Lower leg skin (tissue), 4 donors: ENCODE data around the gene ST6GALNAC5. TPM values are rescaled to one million over a fixed set of nuclear protein-coding genes. Genes with fewer than 3 reads are reported as not detected.

Source experiments
- DNase-seq, 2 donors: peaks; one replicate each; pipeline ENCODE4 v3.0.0-alpha.2; 2019; ENCODE audit warnings: low spot score in 2 of 2
- H3K4me3 ChIP-seq: fragments of 200-600 bp; sonication (generic); 2 replicates; pipeline ENCODE4 v1.5.1; 2017; ENCODE audit warnings: mild to moderate bottlenecking, low read depth; ENCODE audit not compliant: poor library complexity, severe bottlenecking
- POLR2A ChIP-seq, 2 donors: fragments of 450-650 bp; IDR thresholded peaks; one replicate each; pipeline ENCODE4 v1.6.1; 2016 to 2017; ENCODE audit warnings: antibody characterized with exemption in 2 of 2, mild to moderate bottlenecking in 1 of 2, moderate library complexity in 1 of 2
- WGBS, 2 donors: methylation state at CpG; one replicate each; pipeline ENCODE4 v1.1.5; 2018; 5-methylcytosine and 5-hydroxymethylcytosine counted together
- intact Hi-C: fragments of 100-400 bp; cut with DNase I; formaldehyde crosslinking; loops from one replicate; pipeline ENCODE4 v1.15.0; 2023; ENCODE audit warnings: low total_unique reads
- total RNA-seq, 4 donors: library from RNA; depleted of rRNA; stranded (reverse); fragments of >200 nt; gene quantifications; one replicate each; pipeline ENCODE4 v1.1.0, GENCODE V29; 2016
- TF ChIP-seq, protein P1 (sequence below), 3 donors: fragments of 450-650 bp; IDR thresholded peaks; one replicate each; pipeline ENCODE4 v1.5.1; 2016; ENCODE audit warnings: antibody characterized with exemption in 3 of 3, mild to moderate bottlenecking in 3 of 3, moderate library complexity in 2 of 3

The ST6GALNAC5 gene
- total RNA-seq, 4 donors from 2014 or later, result 1.2 to 4.7 (median 3.5) TPM

DNA sequence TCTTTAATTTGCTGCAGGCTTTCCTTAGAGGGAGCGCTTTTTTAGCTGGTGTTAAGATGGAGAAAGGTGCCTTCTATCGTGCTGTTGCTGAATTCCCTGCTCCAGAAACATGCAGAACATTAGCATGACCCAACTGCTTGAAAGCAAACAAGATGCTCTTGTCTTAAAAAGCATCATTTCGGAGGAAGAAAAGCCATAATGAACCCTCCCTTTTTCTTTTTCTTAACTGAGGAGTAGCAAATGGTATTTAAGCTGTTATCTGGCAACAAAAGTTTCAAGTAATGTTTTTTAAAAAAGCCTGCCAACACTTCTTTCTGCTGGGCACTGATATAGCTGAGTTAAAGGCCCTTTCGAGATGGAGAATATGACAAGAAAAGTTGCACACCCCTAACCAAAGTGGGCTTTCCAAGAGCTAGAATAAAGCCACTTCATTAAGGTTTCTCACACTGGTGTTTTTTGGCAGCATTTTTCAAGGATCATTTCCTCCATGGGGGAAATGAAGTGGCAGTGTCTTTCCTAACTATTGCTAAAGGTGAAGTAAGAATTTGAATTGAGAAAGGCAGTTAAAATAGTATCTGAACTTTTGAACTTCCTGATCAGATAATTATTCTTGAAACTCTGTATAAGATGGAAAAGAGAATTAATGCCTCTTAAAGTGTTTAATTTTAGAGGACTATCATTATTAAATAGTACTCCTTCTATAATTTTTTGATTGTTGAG, 38.8 kb downstream of the ST6GALNAC5 start:
- 67 to 71% methylated on average over 4 of the region's 4 CpGs for WGBS, 2 donors
- intact Hi-C loops, result no loop called here
- H3K4me3 ChIP-seq, result no peak overlapping the region
- TF ChIP-seq, protein P1, sequence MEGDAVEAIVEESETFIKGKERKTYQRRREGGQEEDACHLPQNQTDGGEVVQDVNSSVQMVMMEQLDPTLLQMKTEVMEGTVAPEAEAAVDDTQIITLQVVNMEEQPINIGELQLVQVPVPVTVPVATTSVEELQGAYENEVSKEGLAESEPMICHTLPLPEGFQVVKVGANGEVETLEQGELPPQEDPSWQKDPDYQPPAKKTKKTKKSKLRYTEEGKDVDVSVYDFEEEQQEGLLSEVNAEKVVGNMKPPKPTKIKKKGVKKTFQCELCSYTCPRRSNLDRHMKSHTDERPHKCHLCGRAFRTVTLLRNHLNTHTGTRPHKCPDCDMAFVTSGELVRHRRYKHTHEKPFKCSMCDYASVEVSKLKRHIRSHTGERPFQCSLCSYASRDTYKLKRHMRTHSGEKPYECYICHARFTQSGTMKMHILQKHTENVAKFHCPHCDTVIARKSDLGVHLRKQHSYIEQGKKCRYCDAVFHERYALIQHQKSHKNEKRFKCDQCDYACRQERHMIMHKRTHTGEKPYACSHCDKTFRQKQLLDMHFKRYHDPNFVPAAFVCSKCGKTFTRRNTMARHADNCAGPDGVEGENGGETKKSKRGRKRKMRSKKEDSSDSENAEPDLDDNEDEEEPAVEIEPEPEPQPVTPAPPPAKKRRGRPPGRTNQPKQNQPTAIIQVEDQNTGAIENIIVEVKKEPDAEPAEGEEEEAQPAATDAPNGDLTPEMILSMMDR (IDR thresholded peaks at IDR 0.05), result no peak
- no peak for TF ChIP-seq POLR2A (IDR thresholded peaks at IDR 0.05)
- no peak for DNase-seq

DNA sequence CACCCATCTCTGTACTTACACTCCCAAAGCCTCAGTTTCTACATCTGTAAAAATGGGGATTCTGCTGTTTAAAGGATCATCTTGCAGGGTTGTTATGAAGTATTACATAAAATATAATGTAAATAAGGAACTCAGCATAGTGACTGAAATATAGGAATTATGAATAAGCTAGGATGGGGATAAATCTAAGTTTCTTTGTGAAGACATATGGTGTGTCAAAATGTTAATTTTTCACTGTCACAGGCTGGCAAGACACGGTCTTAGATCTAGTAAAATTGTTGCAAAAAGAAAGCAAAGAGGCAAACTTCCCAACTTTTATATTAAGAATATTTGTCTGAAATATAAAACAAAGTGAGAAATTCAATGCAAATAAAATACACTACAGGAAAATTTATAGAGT, 42.0 kb downstream of the ST6GALNAC5 start:
- intact Hi-C loops, result no loop called here

DNA sequence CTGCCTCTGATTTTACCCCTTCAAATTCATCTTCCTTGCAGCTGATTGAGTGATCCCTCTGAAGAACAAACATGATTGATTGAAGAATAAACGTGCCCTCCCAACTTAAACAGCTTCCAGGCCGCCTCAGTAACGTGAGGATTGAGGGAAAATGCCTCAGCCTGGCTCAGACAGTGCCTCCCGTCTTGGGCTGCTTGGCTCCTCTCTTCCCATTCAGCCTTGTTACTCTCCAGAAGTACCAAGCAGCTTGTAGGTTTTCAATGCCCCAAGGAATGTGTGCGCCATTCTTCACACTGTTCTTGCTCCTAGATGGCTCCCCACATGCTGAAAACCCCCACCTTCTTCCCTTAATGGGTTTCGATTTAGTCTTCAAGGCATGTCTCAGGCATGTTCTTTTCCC, 51.8 kb downstream of the ST6GALNAC5 start:
- TF ChIP-seq, protein P1 (IDR thresholded peaks at IDR 0.05), result no peak
- no peak for TF ChIP-seq POLR2A (IDR thresholded peaks at IDR 0.05)
- no peak for DNase-seq
- WGBS, 2 donors, result 51 to 54% methylated on average over 6 of the region's 6 CpGs
- intact Hi-C loops, result no loop called here
- no peak overlapping the region for H3K4me3 ChIP-seq

More for the DNA sequence above, 42.0 kb downstream of the ST6GALNAC5 start:
- no peak for DNase-seq
- no peak overlapping the region for H3K4me3 ChIP-seq
- WGBS, 2 donors, result 64 to 66% methylated on average over 1 of the region's 1 CpG
- TF ChIP-seq POLR2A (IDR thresholded peaks at IDR 0.05), result no peak
- TF ChIP-seq, protein P1 (IDR thresholded peaks at IDR 0.05), result no peak

DNA sequence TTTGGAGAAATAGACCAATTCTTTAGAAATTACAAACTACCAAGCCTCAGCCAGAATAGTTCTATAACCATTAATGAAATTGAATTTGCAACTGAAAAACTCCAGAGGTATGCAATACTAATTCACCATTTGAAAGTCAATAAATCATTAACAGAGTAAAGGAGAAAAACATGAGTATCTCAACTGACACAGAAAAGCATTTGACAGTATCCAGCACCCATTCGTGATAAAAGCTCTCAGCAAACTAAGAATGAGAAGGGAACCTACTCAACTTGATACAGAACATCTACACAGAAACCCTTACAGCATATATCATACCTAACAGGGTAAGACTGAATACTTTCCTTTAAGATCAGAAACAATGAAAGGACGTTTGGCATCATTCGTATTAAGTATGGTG, 54.3 kb downstream of the ST6GALNAC5 start:
- no peak overlapping the region for H3K4me3 ChIP-seq
- intact Hi-C loops, result no loop called here
- 67 to 69% methylated on average over 3 of the region's 3 CpGs for WGBS, 2 donors
- no peak for TF ChIP-seq POLR2A (IDR thresholded peaks at IDR 0.05)
- TF ChIP-seq, protein P1 (IDR thresholded peaks at IDR 0.05), result no peak
- no peak for DNase-seq

DNA sequence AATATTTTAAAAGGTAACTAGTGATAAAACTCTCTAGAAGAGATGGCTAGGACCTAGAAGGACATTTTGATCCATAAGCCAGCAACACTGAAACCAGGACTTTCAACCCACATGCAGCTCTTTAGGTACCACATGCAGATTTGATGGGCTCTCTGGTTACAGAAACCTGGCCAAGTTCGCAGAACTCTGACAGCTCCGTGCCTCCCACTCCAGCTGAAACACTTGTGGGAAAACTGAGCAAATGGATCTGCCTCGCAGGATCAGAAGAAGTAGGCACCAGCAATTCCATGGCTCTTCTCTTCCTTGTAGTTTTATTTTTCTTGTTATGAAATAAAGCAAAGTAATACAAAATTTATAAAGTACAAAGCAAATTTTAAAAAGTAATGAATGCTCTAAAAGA, 58.5 kb downstream of the ST6GALNAC5 start:
- DNase-seq, result no peak
- intact Hi-C loops, result no loop called here
- H3K4me3 ChIP-seq, result no peak overlapping the region
- TF ChIP-seq, protein P1 (IDR thresholded peaks at IDR 0.05), result no peak
- TF ChIP-seq POLR2A (IDR thresholded peaks at IDR 0.05), result no peak
- 72% methylated on average over 3 of the region's 3 CpGs for WGBS, 2 donors

DNA sequence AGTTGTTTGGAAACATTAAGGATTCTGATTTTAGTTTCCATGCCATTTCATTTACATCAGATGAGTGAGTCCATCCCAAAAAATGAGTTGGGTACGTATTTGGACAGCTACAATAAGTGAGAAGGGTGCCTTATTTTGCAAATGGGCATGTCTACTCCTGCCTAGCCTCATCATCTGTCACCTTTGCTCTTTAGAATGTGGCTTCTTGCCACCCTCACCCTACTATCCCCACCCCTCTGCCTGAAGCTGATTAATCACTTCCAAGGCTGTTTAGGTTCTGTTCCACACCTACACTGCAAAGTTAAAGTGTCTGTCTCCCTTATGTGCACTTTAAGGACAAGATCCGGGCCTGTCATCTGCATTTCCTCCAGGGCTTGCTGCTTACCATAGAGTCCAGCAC, 61.2 kb downstream of the ST6GALNAC5 start:
- no peak for TF ChIP-seq POLR2A (IDR thresholded peaks at IDR 0.05)
- DNase-seq, result no peak
- H3K4me3 ChIP-seq, result no peak overlapping the region
- intact Hi-C loops, result no loop called here
- WGBS, 2 donors, result 43 to 56% methylated on average over 2 of the region's 2 CpGs
